ENCODE results near the gene MTMR12. TPM values are rescaled to one million over a fixed set of nuclear protein-coding genes. Genes with fewer than 3 reads are reported as not detected.

MTMR12 gene
- total RNA-seq, 1 experiment from 2014 or later = 42.7 TPM

- no peak for ATAC-seq
- ChIA-PET CTCF (interaction anchor here (2.8 kb wide), 1 partner anchor 41 kb away, joined by 9 read pairs; no protein-coding TSS in a partner anchor), POLR2A (interaction anchor here (0.6 kb wide), 1 partner anchor 20 kb away, joined by 3 read pairs; no protein-coding TSS in a partner anchor)
- TF ChIP-seq ZNF219 (CRISPR knock-in tag; IDR thresholded peaks at IDR 0.05; ENCODE audit: borderline replicate concordance) (no peak), KAT7 (CRISPR knock-in tag; IDR thresholded peaks at IDR 0.05; ENCODE audit: borderline replicate concordance) (no peak), HMGA2 (CRISPR knock-in tag; IDR thresholded peaks at IDR 0.05) (no peak), USF2 (CRISPR knock-in tag; IDR thresholded peaks at IDR 0.05) (no peak), JUN (CRISPR knock-in tag; IDR thresholded peaks at IDR 0.05) (no peak), ZNF281 (CRISPR knock-in tag; IDR thresholded peaks at IDR 0.05) (no peak), SOX15 (CRISPR knock-in tag; IDR thresholded peaks at IDR 0.05) (no peak), FOXP4 (CRISPR knock-in tag; IDR thresholded peaks at IDR 0.05) (no peak), ZNF232 (CRISPR knock-in tag; IDR thresholded peaks at IDR 0.05) (no peak), ATF3 (CRISPR knock-in tag; conservative IDR thresholded peaks at IDR 0.05) (no peak), NFE2L1 (CRISPR knock-in tag; IDR thresholded peaks at IDR 0.05) (no peak)
- TF ChIP-seq, protein P1, sequence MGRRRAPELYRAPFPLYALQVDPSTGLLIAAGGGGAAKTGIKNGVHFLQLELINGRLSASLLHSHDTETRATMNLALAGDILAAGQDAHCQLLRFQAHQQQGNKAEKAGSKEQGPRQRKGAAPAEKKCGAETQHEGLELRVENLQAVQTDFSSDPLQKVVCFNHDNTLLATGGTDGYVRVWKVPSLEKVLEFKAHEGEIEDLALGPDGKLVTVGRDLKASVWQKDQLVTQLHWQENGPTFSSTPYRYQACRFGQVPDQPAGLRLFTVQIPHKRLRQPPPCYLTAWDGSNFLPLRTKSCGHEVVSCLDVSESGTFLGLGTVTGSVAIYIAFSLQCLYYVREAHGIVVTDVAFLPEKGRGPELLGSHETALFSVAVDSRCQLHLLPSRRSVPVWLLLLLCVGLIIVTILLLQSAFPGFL (CRISPR knock-in tag; IDR thresholded peaks at IDR 0.05; ENCODE audit: borderline replicate concordance) = no peak
- Mint-ChIP-seq H3K27me3 (ENCODE audit: low read depth) (no peaks in the 10 kb centered on the region), H3K4me1 (peaks cover 85% of the 10 kb centered on the region), H3K4me3 (no peak overlapping the region), H3K9me3 (0 out of 2 replicates have a peak, but pooled peaks cover 4% of the 10 kb centered on the region), H3K36me3 (peaks cover 20% of the 10 kb centered on the region), H3K27ac (peak overlapping the region; percentile 96; the same call in 1 of the 2 replicates)
- DNase-seq (ENCODE audit: low spot score) = no peak
These were observed 34.3 kb downstream of the MTMR12 start for GRCh38 chr5:32278406-32278805.

DNA sequence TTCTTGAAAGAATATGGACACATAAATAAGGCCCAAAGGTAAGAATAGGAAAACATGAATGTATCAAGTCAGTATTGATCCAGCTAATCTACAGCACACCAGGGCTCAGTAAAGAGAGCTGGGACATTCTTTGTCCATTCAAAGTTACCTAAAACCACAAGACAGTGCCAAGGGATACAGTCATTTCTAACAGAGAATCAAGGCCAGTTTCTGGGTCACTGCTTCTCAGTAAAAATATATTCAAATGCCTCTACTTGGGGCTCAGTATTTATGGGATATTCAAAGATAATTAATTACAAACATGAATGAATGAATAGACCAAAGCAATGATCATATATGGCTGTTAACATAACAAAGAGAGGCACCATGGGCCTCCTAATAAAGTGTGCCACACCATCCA is 34.9 kb downstream of the MTMR12 start:
- H3K27ac Mint-ChIP-seq = peak overlapping the region; percentile 96
- 0 out of 2 replicates have a peak, but pooled peaks cover 4% of the 10 kb centered on the region for H3K9me3 Mint-ChIP-seq
- H3K36me3 Mint-ChIP-seq = peaks cover 26% of the 10 kb centered on the region
- H3K27me3 Mint-ChIP-seq (ENCODE audit: low read depth) = no peaks in the 10 kb centered on the region
- no peak overlapping the region for H3K4me3 Mint-ChIP-seq
- POLR2A ChIA-PET = no interaction called here
- ATAC-seq = no peak
- no peak for DNase-seq (ENCODE audit: low spot score)
- CTCF ChIA-PET = interaction anchor here (2.8 kb wide), 1 partner anchor 42 kb away, joined by 9 read pairs; no protein-coding TSS in a partner anchor
- peaks cover 79% of the 10 kb centered on the region for H3K4me1 Mint-ChIP-seq
- no peak for TF ChIP-seq SMAD3 (CRISPR knock-in tag; IDR thresholded peaks at IDR 0.05; ENCODE audit: borderline replicate concordance)
- no peak for TF ChIP-seq STAT6 (CRISPR knock-in tag; conservative IDR thresholded peaks at IDR 0.05; ENCODE audit: low read depth)
- TF ChIP-seq, protein P2, sequence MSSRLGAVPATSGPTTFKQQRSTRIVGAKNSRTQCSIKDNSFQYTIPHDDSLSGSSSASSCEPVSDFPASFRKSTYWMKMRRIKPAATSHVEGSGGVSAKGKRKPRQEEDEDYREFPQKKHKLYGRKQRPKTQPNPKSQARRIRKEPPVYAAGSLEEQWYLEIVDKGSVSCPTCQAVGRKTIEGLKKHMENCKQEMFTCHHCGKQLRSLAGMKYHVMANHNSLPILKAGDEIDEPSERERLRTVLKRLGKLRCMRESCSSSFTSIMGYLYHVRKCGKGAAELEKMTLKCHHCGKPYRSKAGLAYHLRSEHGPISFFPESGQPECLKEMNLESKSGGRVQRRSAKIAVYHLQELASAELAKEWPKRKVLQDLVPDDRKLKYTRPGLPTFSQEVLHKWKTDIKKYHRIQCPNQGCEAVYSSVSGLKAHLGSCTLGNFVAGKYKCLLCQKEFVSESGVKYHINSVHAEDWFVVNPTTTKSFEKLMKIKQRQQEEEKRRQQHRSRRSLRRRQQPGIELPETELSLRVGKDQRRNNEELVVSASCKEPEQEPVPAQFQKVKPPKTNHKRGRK (CRISPR knock-in tag; IDR thresholded peaks at IDR 0.05; ENCODE audit: borderline replicate concordance) = no peak
- no peak for TF ChIP-seq GTF2I (CRISPR knock-in tag; conservative IDR thresholded peaks at IDR 0.05)
- no peak for TF ChIP-seq KAT7 (CRISPR knock-in tag; IDR thresholded peaks at IDR 0.05; ENCODE audit: borderline replicate concordance)
- no peak for TF ChIP-seq MYBL2 (CRISPR knock-in tag; IDR thresholded peaks at IDR 0.05)
- TF ChIP-seq FOXP4 (CRISPR knock-in tag; IDR thresholded peaks at IDR 0.05) = no peak
- TF ChIP-seq NFYB (CRISPR knock-in tag; conservative IDR thresholded peaks at IDR 0.05; ENCODE audit: low read depth) = no peak

Data from WTC11 (cell line).